ENCODE measurements around the gene GOLGA8S. TPM values are rescaled to one million over a fixed set of nuclear protein-coding genes. Genes with fewer than 3 reads are reported as not detected.

GOLGA8S gene
- total and polyA plus RNA-seq, 10 of the 15 experiments (the other 5 are each of a cell fraction or from before 2014, with no cell fraction given) = 0.01 to 0.04 (median 0.03) TPM; not detected in 7

GRCh38 chr15:23387621-23388190, 33.2 kb downstream of the GOLGA8S start:
- ChIA-PET RAD21 (ENCODE audit: unreplicated experiment) (no interaction called here), POLR2A (interaction anchor here (0.5 kb wide), 1 partner anchor 52 kb away, joined by 4 read pairs; no protein-coding TSS in a partner anchor), SMC1A (ENCODE audit: uncharacterized antibody, unreplicated experiment) (no interaction called here), CTCF (interaction anchor here (0.6 kb wide), 1 partner anchor 278 kb away, joined by 4 read pairs; no protein-coding TSS in a partner anchor)
- H3K9ac ChIP-seq (ENCODE audit: control insufficient read depth, insufficient read depth, low read length) = no peak overlapping the region
- in situ Hi-C loops (cut with MboI) (no loop called here), intact Hi-C loops (cut with micrococcal nuclease; ENCODE audit: unreplicated experiment) (no loop called here)
- H3K9me3 ChIP-seq (replicated peaks; ENCODE audit: control insufficient read depth, insufficient read depth, low read length) = no peaks in the 10 kb centered on the region
- DNase-seq (ENCODE audit: low read depth, low spot score) (no peak), ATAC-seq (no peak), FAIRE-seq (no peak)
- no peaks in the 10 kb centered on the region for H3K27me3 ChIP-seq (replicated peaks in 1 of 2; ENCODE audit: control insufficient read depth in 2 of 2, insufficient read depth in 2 of 2, low read length in 1 of 2)
- H3K36me3 ChIP-seq (ENCODE audit: control insufficient read depth in 2 of 2, insufficient read depth in 2 of 2, low read length in 1 of 2) = no peaks in the 10 kb centered on the region
- no peak overlapping the region for H2AFZ ChIP-seq (ENCODE audit: control insufficient read depth, low read depth, low read length)
- no peak for TF ChIP-seq NBN (IDR thresholded peaks at IDR 0.05)
- TF ChIP-seq ZNF24 (IDR thresholded peaks at IDR 0.05) = no peak
- TF ChIP-seq BHLHE40 (IDR thresholded peaks at IDR 0.05; ENCODE audit: borderline replicate concordance in 1 of 2, low read depth in 2 of 2, low read length in 1 of 2) = no peak
- TF ChIP-seq MEF2B (IDR thresholded peaks at IDR 0.05; ENCODE audit: partially characterized antibody, poor library complexity, severe bottlenecking) = no peak
- no peak for TF ChIP-seq STAT1 (conservative IDR thresholded peaks at IDR 0.05)
- no TSS peak for BruUV-seq (replicated peaks)
- H3K79me2 ChIP-seq (ENCODE audit: control insufficient read depth, insufficient read depth, low read length) = no peaks in the 10 kb centered on the region
- WGBS (ENCODE audit: insufficient coverage, insufficient replicate concordance, low lambda C conversion rate, missing lambda C conversion rate) = 12% methylated on average over 6 of the region's 6 CpGs
- H3K4me1 ChIP-seq (ENCODE audit: control insufficient read depth, insufficient read depth, low read length) = no peaks in the 10 kb centered on the region
- H3K4me2 ChIP-seq (ENCODE audit: control insufficient read depth, insufficient read depth) = no peak overlapping the region
- H4K20me1 ChIP-seq (ENCODE audit: control insufficient read depth, insufficient read depth) = no peaks in the 10 kb centered on the region
- H3K27ac ChIP-seq (ENCODE audit: control insufficient read depth, insufficient read depth) = no peak overlapping the region
- no peak overlapping the region for H3K4me3 ChIP-seq

DNA sequence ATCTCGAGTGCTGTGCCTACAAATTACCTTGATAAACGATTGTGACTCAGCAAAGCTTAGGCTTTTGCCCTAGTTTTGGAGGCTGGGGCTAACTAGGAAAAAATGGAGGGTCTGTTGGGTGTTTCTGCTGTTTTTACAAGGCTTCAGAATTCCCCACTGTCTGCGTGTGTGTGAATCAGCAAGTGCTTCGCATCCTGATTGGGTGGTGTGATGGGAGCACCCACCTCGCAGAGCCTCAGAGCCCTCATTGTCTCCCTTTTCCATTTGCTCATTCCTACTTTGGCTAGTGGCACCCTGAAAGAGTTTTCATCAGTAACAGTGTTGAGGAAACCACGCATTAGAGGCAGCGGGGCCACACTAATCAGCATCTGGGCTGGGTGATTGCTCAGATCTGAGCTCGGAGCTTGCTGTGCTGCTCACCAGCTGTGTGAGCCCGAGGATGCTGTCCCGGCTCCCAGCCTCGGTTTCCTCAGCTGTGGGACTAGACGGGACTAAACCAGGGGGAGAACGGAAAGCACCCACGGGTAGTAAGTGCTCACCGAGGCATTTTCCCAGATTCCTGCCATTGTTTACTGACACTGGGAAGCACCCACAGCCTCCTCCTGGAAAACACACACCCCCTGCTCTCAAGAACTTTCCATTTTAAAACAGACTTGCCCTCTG, 40.6 kb downstream of the GOLGA8S start:
- Histone ChIP-seq H3K4me2 (ENCODE audit: control insufficient read depth, insufficient read depth) (no peak overlapping the region), H3K9ac (ENCODE audit: control insufficient read depth, insufficient read depth, low read length) (no peak overlapping the region), H3K27ac (ENCODE audit: control insufficient read depth, insufficient read depth) (no peak overlapping the region), H3K36me3 (ENCODE audit: control insufficient read depth in 2 of 2, insufficient read depth in 2 of 2, low read length in 1 of 2) (no peaks in the 10 kb centered on the region), H3K79me2 (ENCODE audit: control insufficient read depth, insufficient read depth, low read length) (no peaks in the 10 kb centered on the region), H3K4me1 (ENCODE audit: control insufficient read depth, insufficient read depth, low read length) (no peaks in the 10 kb centered on the region), H3K9me3 (replicated peaks; ENCODE audit: control insufficient read depth, insufficient read depth, low read length) (no peaks in the 10 kb centered on the region), H3K27me3 (replicated peaks in 1 of 2; ENCODE audit: control insufficient read depth in 2 of 2, insufficient read depth in 2 of 2, low read length in 1 of 2) (no peaks in the 10 kb centered on the region), H3K4me3 (no peak overlapping the region), H2AFZ (ENCODE audit: control insufficient read depth, low read depth, low read length) (no peak overlapping the region), H4K20me1 (ENCODE audit: control insufficient read depth, insufficient read depth) (no peaks in the 10 kb centered on the region)
- no TSS peak for BruUV-seq (replicated peaks)
- WGBS (ENCODE audit: insufficient coverage, insufficient replicate concordance, low lambda C conversion rate, missing lambda C conversion rate) = 27% methylated on average over 15 of the region's 15 CpGs
- POLR2A ChIA-PET = no interaction called here
- SMC1A ChIA-PET (ENCODE audit: uncharacterized antibody, unreplicated experiment) = no interaction called here
- intact Hi-C loops (cut with micrococcal nuclease; ENCODE audit: unreplicated experiment) = no loop called here
- RAD21 ChIA-PET (ENCODE audit: unreplicated experiment) = no interaction called here
- CTCF ChIA-PET = no interaction called here
- DNase-seq (ENCODE audit: low read depth, low spot score) (no peak), ATAC-seq (no peak), FAIRE-seq (no peak)
- in situ Hi-C loops (cut with MboI) = no loop called here
- TF ChIP-seq NR2C2 (IDR thresholded peaks at IDR 0.05; ENCODE audit: borderline replicate concordance, control insufficient read depth, insufficient read length, low read depth) (no peak), TCF3 (IDR thresholded peaks at IDR 0.05; ENCODE audit: borderline replicate concordance, insufficient read depth, low read depth, low read length) (no peak), PBX3 (IDR thresholded peaks at IDR 0.05; ENCODE audit: insufficient replicate concordance, low read depth, low read length) (no peak), TBL1XR1 (IDR thresholded peaks at IDR 0.05; ENCODE audit: low read depth, low read length) (no peak), CBFB (IDR thresholded peaks at IDR 0.05; ENCODE audit: low read depth) (no peak), MEF2B (IDR thresholded peaks at IDR 0.05; ENCODE audit: partially characterized antibody, poor library complexity, severe bottlenecking) (no peak), IRF5 (IDR thresholded peaks at IDR 0.05; ENCODE audit: borderline replicate concordance) (no peak), FOXM1 (IDR thresholded peaks at IDR 0.05; ENCODE audit: low read depth, low read length) (no peak), TAF1 (IDR thresholded peaks at IDR 0.05; ENCODE audit: borderline replicate concordance, low read depth, low read length) (no peak), SUZ12 (IDR thresholded peaks at IDR 0.05; ENCODE audit: unreplicated experiment) (no peak)
